Suprapubic skin (tissue), 3 donors: ENCODE results near the gene FANK1.

Source experiments
- CTCF ChIP-seq, 2 donors: fragments of 200-600 bp in 1 of 2; fragments of 450-650 bp in 1 of 2; sonication (generic) in 1 of 2; IDR thresholded peaks; one replicate each; pipeline ENCODE4 v1.5.1; 2016 to 2019; ENCODE audit warnings: antibody characterized with exemption in 2 of 2, mild to moderate bottlenecking in 1 of 2, moderate library complexity in 1 of 2
- EP300 ChIP-seq: sonication (generic); formaldehyde crosslinking; IDR thresholded peaks from one replicate; pipeline ENCODE4 v1.6.1; 2017; ENCODE audit warnings: antibody characterized with exemption
- POLR2A ChIP-seq, 2 donors: fragments of 450-650 bp; IDR thresholded peaks; one replicate each; pipeline ENCODE4 v1.6.1; 2017; ENCODE audit warnings: antibody characterized with exemption in 2 of 2, mild to moderate bottlenecking in 2 of 2, moderate library complexity in 2 of 2

- TF ChIP-seq CTCF (IDR thresholded peaks at IDR 0.05) (no peak), POLR2A (IDR thresholded peaks at IDR 0.05) (no peak), EP300 (no peak)
Measured at GRCh38 chr10:125995726-125996304, 99.5 kb downstream of the FANK1 start.
